Measurements from ENCODE around the gene TLK2. TPM values are rescaled to one million over a fixed set of nuclear protein-coding genes. Genes with fewer than 3 reads are reported as not detected.

TLK2 gene
- total RNA-seq, 2 experiments from 2014 or later, result 34.9 to 40.3 TPM

GRCh38 chr17:62625184-62625869 lies 146.7 kb downstream of the TLK2 start:
- POLR2A ChIA-PET, result no interaction called here
- CTCF ChIA-PET, result no interaction called here

GRCh38 chr17:62625870-62626200 lies 147.2 kb downstream of the TLK2 start:
- ChIA-PET POLR2A (no interaction called here), CTCF (no interaction called here)

GRCh38 chr17:62626719-62627218 lies 148.1 kb downstream of the TLK2 start:
- CTCF ChIA-PET, result no interaction called here
- POLR2A ChIA-PET, result no interaction called here

- POLR2A ChIA-PET, result no interaction called here
- CTCF ChIA-PET, result no interaction called here
Observed at GRCh38 chr17:62627219-62627903, 148.7 kb downstream of the TLK2 start, which contains the start of gene MRC2. MRC2 (plus strand) TSS chr17:62627670; CDS start chr17:62627803, 133 bp downstream.

GRCh38 chr17:62627904-62628633 lies 149.4 kb downstream of the TLK2 start:
- ChIA-PET CTCF (interaction anchor here (0.6 kb wide), 1 partner anchor 60 kb away, joined by 4 read pairs; no protein-coding TSS in a partner anchor), POLR2A (no interaction called here)

GRCh38 chr17:62628831-62629555 lies 150.4 kb downstream of the TLK2 start:
- ChIA-PET POLR2A (interaction anchor here (0.6 kb wide), 1 partner anchor 8 kb away, joined by 4 read pairs; no protein-coding TSS in a partner anchor), CTCF (no interaction called here)

- CTCF ChIA-PET, result interaction anchor here (1.0 kb wide), 1 partner anchor 9 kb away, joined by 3 read pairs; no protein-coding TSS in a partner anchor
- POLR2A ChIA-PET, result interaction anchor here (0.6 kb wide), 1 partner anchor 7 kb away, joined by 4 read pairs; no protein-coding TSS in a partner anchor
Observed at GRCh38 chr17:62629556-62630364, 151.1 kb downstream of the TLK2 start.

- ChIA-PET CTCF (interaction anchor here (1.0 kb wide), 1 partner anchor 8 kb away, joined by 3 read pairs; no protein-coding TSS in a partner anchor), POLR2A (no interaction called here)
Observed at GRCh38 chr17:62630365-62631085, 151.9 kb downstream of the TLK2 start.

- ChIA-PET CTCF (no interaction called here), POLR2A (no interaction called here)
Observed at GRCh38 chr17:62631086-62631935, 152.7 kb downstream of the TLK2 start.

GRCh38 chr17:62631936-62632924 lies 153.6 kb downstream of the TLK2 start:
- ChIA-PET CTCF (interaction anchor here (1.0 kb wide), 1 partner anchor 18 kb away, joined by 3 read pairs; no protein-coding TSS in a partner anchor), POLR2A (no interaction called here)

- ChIA-PET POLR2A (no interaction called here), CTCF (interaction anchor here (0.7 kb wide), 1 partner anchor 425 kb away, joined by 3 read pairs; no protein-coding TSS in a partner anchor)
Observed at GRCh38 chr17:62637809-62638208, 159.2 kb downstream of the TLK2 start.

GRCh38 chr17:62641153-62641552 lies 162.5 kb downstream of the TLK2 start:
- CTCF ChIA-PET, result no interaction called here
- POLR2A ChIA-PET, result no interaction called here

- CTCF ChIA-PET, result interaction anchor here (0.5 kb wide), 1 partner anchor 8 kb away, joined by 3 read pairs; no protein-coding TSS in a partner anchor
Observed at GRCh38 chr17:62641951-62642350, 163.3 kb downstream of the TLK2 start.

GRCh38 chr17:62643496-62643895 lies 164.9 kb downstream of the TLK2 start:
- CTCF ChIA-PET, result no interaction called here
- POLR2A ChIA-PET, result no interaction called here

More at GRCh38 chr17:62641951-62642350, 163.3 kb downstream of the TLK2 start:
- POLR2A ChIA-PET, result no interaction called here

- ChIA-PET CTCF (no interaction called here), POLR2A (no interaction called here)
Observed at GRCh38 chr17:62644487-62645173, 166.0 kb downstream of the TLK2 start.

Measured in activated CD8-positive, alpha-beta memory T cell treated with anti-CD3 and anti-CD28 coated beads for 36 hours (primary cell).